Skeletal muscle satellite cell (primary cell): Measurements from ENCODE around the gene ADAM10.

Experiments
- H3K27me3 ChIP-seq: 2 replicates; pipeline ENCODE4 v1.7.0; 2013; ENCODE audit warnings: low read length; ENCODE audit not compliant: control insufficient read depth, insufficient read depth
- H3K36me3 ChIP-seq: 2 replicates; pipeline ENCODE4 v1.7.0; 2013; ENCODE audit warnings: mild to moderate bottlenecking, control low read depth, low read length; ENCODE audit not compliant: insufficient read depth
- H3K4me1 ChIP-seq: 2 replicates; pipeline ENCODE4 v1.7.0; 2013; ENCODE audit warnings: low read length; ENCODE audit not compliant: control insufficient read depth, insufficient read depth
- H3K4me2 ChIP-seq: 2 replicates; pipeline ENCODE4 v1.7.0; 2013; ENCODE audit warnings: mild to moderate bottlenecking, low read length
- H3K4me3 ChIP-seq: 2 replicates; pipeline ENCODE4 v1.7.0; 2013; ENCODE audit warnings: low read length
- H3K9ac ChIP-seq: 2 replicates; pipeline ENCODE4 v1.7.0; 2013; ENCODE audit warnings: mild to moderate bottlenecking, low read depth, low read length, moderate library complexity
- H3K9me3 ChIP-seq: replicated peaks from 2 replicates; pipeline ENCODE4 v1.7.0; 2013; ENCODE audit warnings: mild to moderate bottlenecking, control low read depth, low read length

The ADAM10 gene

GRCh38 chr15:58553365-58553918, 196.1 kb downstream of the ADAM10 start:
- peaks cover 27% of the 10 kb centered on the region for H3K4me1 ChIP-seq
- H3K9me3 ChIP-seq: no peaks in the 10 kb centered on the region
- H3K36me3 ChIP-seq: no peaks in the 10 kb centered on the region
- no peak overlapping the region for H3K4me2 ChIP-seq
- peaks cover 15% of the 10 kb centered on the region for H3K27me3 ChIP-seq
- H3K4me3 ChIP-seq: no peak overlapping the region
- H3K9ac ChIP-seq: no peak overlapping the region

GRCh38 chr15:58552505-58553364, 196.8 kb downstream of the ADAM10 start:
- peaks cover 34% of the 10 kb centered on the region for H3K4me1 ChIP-seq
- peak overlapping the region; percentile 82 for H3K4me2 ChIP-seq
- H3K9ac ChIP-seq: peak overlapping the region; percentile 77
- H3K4me3 ChIP-seq: no peak overlapping the region
- no peaks in the 10 kb centered on the region for H3K9me3 ChIP-seq
- no peaks in the 10 kb centered on the region for H3K36me3 ChIP-seq
- peaks cover 15% of the 10 kb centered on the region for H3K27me3 ChIP-seq

GRCh38 chr15:58551764-58552504, 197.6 kb downstream of the ADAM10 start:
- H3K9me3 ChIP-seq: no peaks in the 10 kb centered on the region
- H3K36me3 ChIP-seq: no peaks in the 10 kb centered on the region
- peaks cover 41% of the 10 kb centered on the region for H3K4me1 ChIP-seq
- peak overlapping the region; percentile 54 for H3K4me3 ChIP-seq
- H3K27me3 ChIP-seq: peaks cover 15% of the 10 kb centered on the region
- peak overlapping the region; percentile 82 for H3K4me2 ChIP-seq
- H3K9ac ChIP-seq: peak overlapping the region; percentile 77

GRCh38 chr15:58551084-58551763, 198.3 kb downstream of the ADAM10 start:
- Histone ChIP-seq H3K9me3 (no peaks in the 10 kb centered on the region), H3K9ac (peak overlapping the region; percentile 77), H3K27me3 (peaks cover 15% of the 10 kb centered on the region), H3K4me1 (peaks cover 48% of the 10 kb centered on the region), H3K4me3 (no peak overlapping the region), H3K36me3 (no peaks in the 10 kb centered on the region), H3K4me2 (peak overlapping the region; percentile 82)

- Histone ChIP-seq H3K27me3 (peaks cover under 1% of the 10 kb centered on the region), H3K4me2 (no peak overlapping the region), H3K4me3 (no peak overlapping the region), H3K4me1 (peaks cover 52% of the 10 kb centered on the region), H3K9me3 (no peaks in the 10 kb centered on the region), H3K9ac (no peak overlapping the region), H3K36me3 (no peaks in the 10 kb centered on the region)
Measured at GRCh38 chr15:58549785-58550074, 199.8 kb downstream of the ADAM10 start.

- no peaks in the 10 kb centered on the region for H3K27me3 ChIP-seq
- no peak overlapping the region for H3K9ac ChIP-seq
- H3K36me3 ChIP-seq: no peaks in the 10 kb centered on the region
- peaks cover 52% of the 10 kb centered on the region for H3K4me1 ChIP-seq
- H3K4me3 ChIP-seq: no peak overlapping the region
- no peaks in the 10 kb centered on the region for H3K9me3 ChIP-seq
- no peak overlapping the region for H3K4me2 ChIP-seq
Measured at GRCh38 chr15:58549013-58549784, 200.3 kb downstream of the ADAM10 start.

- H3K4me2 ChIP-seq: no peak overlapping the region
- peaks cover 52% of the 10 kb centered on the region for H3K4me1 ChIP-seq
- H3K9me3 ChIP-seq: no peaks in the 10 kb centered on the region
- H3K9ac ChIP-seq: no peak overlapping the region
- H3K4me3 ChIP-seq: no peak overlapping the region
- H3K36me3 ChIP-seq: no peaks in the 10 kb centered on the region
- no peaks in the 10 kb centered on the region for H3K27me3 ChIP-seq
Measured at GRCh38 chr15:58548308-58549012, 201.0 kb downstream of the ADAM10 start.

- Histone ChIP-seq H3K9me3 (no peaks in the 10 kb centered on the region), H3K9ac (no peak overlapping the region)
Measured at GRCh38 chr15:58547628-58548307, 201.7 kb downstream of the ADAM10 start.

GRCh38 chr15:58546635-58547627, 202.6 kb downstream of the ADAM10 start:
- peak overlapping the region; percentile 25 for H3K4me3 ChIP-seq
- peak overlapping the region; percentile 49 for H3K9ac ChIP-seq
- no peaks in the 10 kb centered on the region for H3K36me3 ChIP-seq
- no peaks in the 10 kb centered on the region for H3K27me3 ChIP-seq
- H3K9me3 ChIP-seq: no peaks in the 10 kb centered on the region
- H3K4me2 ChIP-seq: peak overlapping the region; percentile 66
- peaks cover 44% of the 10 kb centered on the region for H3K4me1 ChIP-seq

More at GRCh38 chr15:58547628-58548307, 201.7 kb downstream of the ADAM10 start:
- Histone ChIP-seq H3K4me1 (peaks cover 52% of the 10 kb centered on the region), H3K36me3 (no peaks in the 10 kb centered on the region), H3K4me2 (peak overlapping the region; percentile 2), H3K27me3 (no peaks in the 10 kb centered on the region), H3K4me3 (no peak overlapping the region)
